Activated CD4-positive, alpha-beta T cell treated with anti-CD3 and anti-CD28 coated beads for 4 hours (primary cell): ENCODE measurements around the gene PARP6.
A peak's percentile ranks its signal among the peaks of the same experiment; 100 is the strongest.

Source experiments
- DNase-seq, 2 donors: peaks; one replicate each; pipeline ENCODE4 v3.0.0-alpha.2; 2020

PARP6 gene

GRCh38 chr15:72272213-72272996 lies at the start of gene PARP6:
PARP6 (minus strand) TSS chr15:72272554; CDS start chr15:72267477, 5,077 bp downstream.
- peak; percentile 98 for DNase-seq

- DNase-seq: peak; percentile 74 to 76
These were observed 47.8 kb upstream of the PARP6 start, which contains the start of gene CELF6 for GRCh38 chr15:72319985-72320671. CELF6 (minus strand) TSS chr15:72320157; CDS start chr15:72319874, 283 bp downstream.

- peak; percentile 26 to 31 for DNase-seq
These were observed 47.1 kb upstream of the PARP6 start for GRCh38 chr15:72319360-72319984.

GRCh38 chr15:72318408-72318942 lies 46.1 kb upstream of the PARP6 start:
- DNase-seq: no peak

- DNase-seq: no peak
These were observed 43.5 kb upstream of the PARP6 start for GRCh38 chr15:72315706-72316370.

- DNase-seq: no peak
These were observed 41.5 kb upstream of the PARP6 start for GRCh38 chr15:72313881-72314280.

- DNase-seq: no peak
These were observed 41.1 kb upstream of the PARP6 start for GRCh38 chr15:72313448-72313840.

- peak; percentile 52 to 63 for DNase-seq
These were observed 40.5 kb upstream of the PARP6 start for GRCh38 chr15:72312605-72313447.

- DNase-seq: no peak
These were observed 34.7 kb upstream of the PARP6 start for GRCh38 chr15:72307026-72307425.

GRCh38 chr15:72306211-72306785 lies 33.9 kb upstream of the PARP6 start:
- peak; percentile 18 to 41 for DNase-seq

- no peak for DNase-seq
These were observed 32.2 kb upstream of the PARP6 start for GRCh38 chr15:72304596-72304995.

- no peak for DNase-seq
These were observed 30.6 kb upstream of the PARP6 start for GRCh38 chr15:72302955-72303354.

GRCh38 chr15:72289597-72290325 lies 17.4 kb upstream of the PARP6 start:
- no peak for DNase-seq

- DNase-seq: no peak
These were observed 16.6 kb upstream of the PARP6 start for GRCh38 chr15:72288796-72289596.

GRCh38 chr15:72285927-72286516 lies 13.7 kb upstream of the PARP6 start:
- peak; percentile 56 to 61 for DNase-seq

GRCh38 chr15:72285402-72285801 lies 13.0 kb upstream of the PARP6 start:
- no peak for DNase-seq

- DNase-seq: no peak
These were observed 12.4 kb upstream of the PARP6 start for GRCh38 chr15:72284781-72285180.

- no peak for DNase-seq
These were observed 9.4 kb upstream of the PARP6 start for GRCh38 chr15:72281713-72282112.

- no peak for DNase-seq
These were observed 8.4 kb upstream of the PARP6 start for GRCh38 chr15:72280751-72281150.
